ENCODE measurements around the gene SLC22A31.

DNA sequence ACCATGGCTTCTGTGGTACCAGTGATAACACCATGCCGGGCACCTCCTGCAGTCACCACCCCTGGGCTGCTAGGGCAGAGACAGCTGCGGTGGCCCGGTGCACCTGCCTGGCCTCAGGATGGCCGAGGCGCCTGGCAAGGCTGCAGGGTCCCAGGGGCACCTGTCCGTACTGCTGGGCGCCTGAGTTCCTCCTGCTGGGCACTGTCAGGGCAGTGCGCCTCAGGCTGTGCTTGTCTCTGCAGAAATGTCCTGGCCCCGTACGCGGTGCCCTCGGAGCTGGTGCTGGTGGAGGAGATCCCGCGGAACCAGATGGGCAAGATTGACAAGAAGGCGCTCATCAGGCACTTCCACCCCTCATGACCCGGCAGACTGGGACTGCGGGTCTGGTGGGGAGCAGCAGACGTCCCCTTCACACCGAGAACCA lies 46.5 kb downstream of the SLC22A31 start:
- TF ChIP-seq CTCF (IDR thresholded peaks at IDR 0.05; ENCODE audit: low read depth, low read length) = no peak
- TF ChIP-seq EZH2phosphoT487 (IDR thresholded peaks at IDR 0.05; ENCODE audit: low read depth) = no peak
